HL-60/S4 (cell line): ENCODE data around the gene PTGER3.
"Not testable (repeated sequence)": the region's sequence is repeated elsewhere in the genome, so short reads cannot be mapped to it uniquely, and the experiment has no call there.

Experiments
- in situ Hi-C: fragments of 300-500 bp; cut with MboI; formaldehyde crosslinking; loops from 2 replicates; pipeline ENCODE4 v1.14.3; 2022; ENCODE audit warnings: low sequenced_read_pairs

PTGER3 gene

GRCh38 chr1:70963374-70963773, 84.2 kb downstream of the PTGER3 start:
- in situ Hi-C loops = no loop called here

GRCh38 chr1:70961374-70961975, 86.1 kb downstream of the PTGER3 start:
- in situ Hi-C loops = no loop called here

GRCh38 chr1:70948396-70949017, 99.1 kb downstream of the PTGER3 start:
- in situ Hi-C loops = no loop called here

- in situ Hi-C loops = no loop called here
Observed at GRCh38 chr1:70947835-70948234, 99.8 kb downstream of the PTGER3 start.

- in situ Hi-C loops = no loop called here
Observed at GRCh38 chr1:70945676-70946075, 101.9 kb downstream of the PTGER3 start.

GRCh38 chr1:70945251-70945650, 102.4 kb downstream of the PTGER3 start:
- in situ Hi-C loops = no loop called here

- in situ Hi-C loops = no loop called here
Observed at GRCh38 chr1:70941563-70941962, 106.1 kb downstream of the PTGER3 start.

GRCh38 chr1:70940398-70940797, 107.2 kb downstream of the PTGER3 start:
- in situ Hi-C loops = not testable (repeated sequence)

- in situ Hi-C loops = no loop called here
Observed at GRCh38 chr1:70934194-70934961, 113.2 kb downstream of the PTGER3 start.

- in situ Hi-C loops = no loop called here
Observed at GRCh38 chr1:70930062-70930461, 117.6 kb downstream of the PTGER3 start.

GRCh38 chr1:70922196-70922595, 125.4 kb downstream of the PTGER3 start:
- in situ Hi-C loops = no loop called here
